Breast epithelium (tissue), 4 donors: ENCODE measurements around the gene NELL2. TPM values are rescaled to one million over a fixed set of nuclear protein-coding genes. Genes with fewer than 3 reads are reported as not detected.

Experiments used
- DNase-seq, 2 donors: peaks; one replicate each; pipeline ENCODE4 v3.0.0-alpha.2; 2019; ENCODE audit warnings: low spot score in 2 of 2
- H3K27ac ChIP-seq, 2 donors: fragments of 200-600 bp; sonication (generic) in 1 of 2; one replicate each; pipeline ENCODE4 v1.5.1; 2016 to 2019; ENCODE audit warnings: mild to moderate bottlenecking in 1 of 2
- H3K27me3 ChIP-seq, 2 donors: fragments of 200-600 bp; sonication (generic) in 1 of 2; one replicate each; pipeline versions ENCODE4 v1.5.1 to v1.6.0; 2017 to 2019; ENCODE audit warnings: control low read depth in 1 of 2, mild to moderate bottlenecking in 1 of 2
- H3K36me3 ChIP-seq: fragments of 200-600 bp; one replicate; pipeline ENCODE4 v1.5.1; 2019
- H3K4me1 ChIP-seq, 2 donors: fragments of 200-600 bp; sonication (generic); one replicate each; pipeline ENCODE4 v1.5.1; 2016 to 2019; ENCODE audit warnings: control low read depth in 1 of 2
- H3K4me3 ChIP-seq, 3 donors: fragments of 200-600 bp; sonication (generic); 1 replicate in 2 of 3; 2 replicates in 1 of 3; pipeline ENCODE4 v1.5.1; 2016 to 2019; ENCODE audit warnings: mild to moderate bottlenecking in 3 of 3, moderate library complexity in 2 of 3
- H3K9me3 ChIP-seq, 2 donors: fragments of 200-600 bp; sonication (generic) in 1 of 2; one replicate each; pipeline ENCODE4 v1.5.1; 2016 to 2019; ENCODE audit warnings: control low read depth in 1 of 2
- CTCF ChIP-seq, 3 donors: fragments of 450-650 bp; IDR thresholded peaks; one replicate each; pipeline ENCODE4 v1.5.1; 2016 to 2017; ENCODE audit warnings: antibody characterized with exemption in 3 of 3, mild to moderate bottlenecking in 3 of 3, moderate library complexity in 3 of 3
- POLR2A ChIP-seq: fragments of 450-650 bp; IDR thresholded peaks from one replicate; pipeline ENCODE4 v1.6.1; 2016; ENCODE audit warnings: antibody characterized with exemption, mild to moderate bottlenecking, moderate library complexity
- POLR2AphosphoS5 ChIP-seq, 3 donors: sonication (generic); formaldehyde crosslinking; IDR thresholded peaks; one replicate each; pipeline ENCODE4 v1.6.1; 2017; ENCODE audit warnings: antibody characterized with exemption in 3 of 3
- intact Hi-C: fragments of 100-400 bp; cut with DNase I; formaldehyde crosslinking; loops from one replicate; pipeline ENCODE4 v1.15.1; 2023; ENCODE audit warnings: low total_unique reads
- total RNA-seq, 3 donors: library from RNA; depleted of rRNA; stranded (reverse); fragments of >200 nt; gene quantifications; one replicate each; pipeline ENCODE4 v1.1.0, GENCODE V29; 2016

NELL2 gene
- total RNA-seq, 3 donors from 2014 or later = 4.9 to 10.1 (median 9.9) TPM

GRCh38 chr12:44531320-44531971 lies 344.7 kb downstream of the NELL2 start:
- H3K4me3 ChIP-seq = no peak overlapping the region
- no peaks in the 10 kb centered on the region for H3K27me3 ChIP-seq
- intact Hi-C loops = no loop called here
- H3K36me3 ChIP-seq = no peaks in the 10 kb centered on the region
- no peaks in the 10 kb centered on the region for H3K9me3 ChIP-seq
- TF ChIP-seq POLR2A = no peak
- TF ChIP-seq POLR2AphosphoS5 (IDR thresholded peaks at IDR 0.05) = no peak
- TF ChIP-seq CTCF (IDR thresholded peaks at IDR 0.05) = no peak
- no peaks in the 10 kb centered on the region for H3K4me1 ChIP-seq
- no peak overlapping the region for H3K27ac ChIP-seq
- DNase-seq = no peak

GRCh38 chr12:44526655-44527182 lies 349.4 kb downstream of the NELL2 start:
- no peak for DNase-seq
- no peaks in the 10 kb centered on the region for H3K27me3 ChIP-seq
- no peak overlapping the region for H3K4me3 ChIP-seq
- no peak overlapping the region for H3K27ac ChIP-seq
- H3K36me3 ChIP-seq = no peaks in the 10 kb centered on the region
- intact Hi-C loops = no loop called here
- H3K9me3 ChIP-seq = no peaks in the 10 kb centered on the region
- H3K4me1 ChIP-seq = no peaks in the 10 kb centered on the region
- TF ChIP-seq POLR2AphosphoS5 (IDR thresholded peaks at IDR 0.05) (no peak), POLR2A (no peak), CTCF (IDR thresholded peaks at IDR 0.05) (no peak)

- intact Hi-C loops = no loop called here
- no peak overlapping the region for H3K27ac ChIP-seq
- H3K4me3 ChIP-seq = no peak overlapping the region
- H3K27me3 ChIP-seq = no peaks in the 10 kb centered on the region
- H3K4me1 ChIP-seq = no peaks in the 10 kb centered on the region
- TF ChIP-seq CTCF (IDR thresholded peaks at IDR 0.05) (no peak), POLR2AphosphoS5 (IDR thresholded peaks at IDR 0.05) (no peak), POLR2A (no peak)
- no peaks in the 10 kb centered on the region for H3K9me3 ChIP-seq
- no peak for DNase-seq
- H3K36me3 ChIP-seq = no peaks in the 10 kb centered on the region
These were observed 350.1 kb downstream of the NELL2 start for GRCh38 chr12:44525806-44526654.

GRCh38 chr12:44523828-44524227 lies 352.3 kb downstream of the NELL2 start:
- intact Hi-C loops = no loop called here
- Histone ChIP-seq H3K9me3 (no peaks in the 10 kb centered on the region), H3K4me1 (no peaks in the 10 kb centered on the region), H3K27me3 (no peaks in the 10 kb centered on the region), H3K36me3 (no peaks in the 10 kb centered on the region), H3K27ac (no peak overlapping the region), H3K4me3 (no peak overlapping the region)
- no peak for TF ChIP-seq CTCF (IDR thresholded peaks at IDR 0.05)
- TF ChIP-seq POLR2AphosphoS5 (IDR thresholded peaks at IDR 0.05) = no peak
- TF ChIP-seq POLR2A = no peak
- no peak for DNase-seq

- Histone ChIP-seq H3K4me1 (no peaks in the 10 kb centered on the region), H3K27me3 (no peaks in the 10 kb centered on the region), H3K36me3 (no peaks in the 10 kb centered on the region), H3K4me3 (no peak overlapping the region), H3K27ac (no peak overlapping the region), H3K9me3 (no peaks in the 10 kb centered on the region)
- intact Hi-C loops = no loop called here
- TF ChIP-seq POLR2AphosphoS5 (IDR thresholded peaks at IDR 0.05) (no peak), CTCF (IDR thresholded peaks at IDR 0.05) (no peak)
- DNase-seq = no peak
These were observed 354.4 kb downstream of the NELL2 start for GRCh38 chr12:44521702-44522101.
